GM10248 (cell line): Measurements from ENCODE around the gene INSRR.

ENCODE experiments used
- CTCF ChIA-PET: fragments of 300-600 bp; sonication (Branson Sonifier 250); formaldehyde crosslinking; extraction: SDS; loops from one replicate; lab custom pipeline; 2021; ENCODE audit warnings: antibody characterized with exemption; lab: Yijun Ruan, JAX
- POLR2A ChIA-PET: fragments of 350-650 bp; sonication (Branson Sonifier 250); formaldehyde crosslinking; extraction: SDS; loops from one replicate; lab custom pipeline; 2020; ENCODE audit warnings: antibody characterized with exemption; lab: Yijun Ruan, JAX
- DNase-seq: peaks from one replicate; pipeline ENCODE4 v3.0.0; 2012; ENCODE audit errors: extremely low spot score
- CTCF ChIP-seq: IDR thresholded peaks from 2 replicates; pipeline ENCODE4 v1.5.1; 2012; ENCODE audit warnings: mild to moderate bottlenecking, low read depth; ENCODE audit errors: extremely low read depth, missing control alignments, control extremely low read depth

Gene INSRR

GRCh38 chr1:156811168-156811567, 47.7 kb downstream of the INSRR start:
- ChIA-PET POLR2A (no interaction called here), CTCF (interaction anchor here (1.1 to 11.5 kb wide), 6 partner anchors 11 to 84 kb away, joined by 3 to 106 read pairs (median 4); no protein-coding TSS in a partner anchor)
- no peak for TF ChIP-seq CTCF
- DNase-seq, result no peak

- POLR2A ChIA-PET, result interaction anchor here (1.0 kb wide), 1 partner anchor 8 kb away, joined by 3 read pairs; no protein-coding TSS in a partner anchor
Measured at GRCh38 chr1:156809711-156810366, 49.1 kb downstream of the INSRR start.

GRCh38 chr1:156809281-156809680, 49.6 kb downstream of the INSRR start:
- ChIA-PET CTCF (interaction anchor here (1.0 to 11.5 kb wide), 5 partner anchors 11 to 83 kb away, joined by 3 to 106 read pairs (median 13); partner anchors contain the start of genes INSRR and NTRK1), POLR2A (interaction anchor here (1.0 kb wide), 1 partner anchor 8 kb away, joined by 3 read pairs; no protein-coding TSS in a partner anchor)
- DNase-seq, result no peak
- no peak for TF ChIP-seq CTCF

More at GRCh38 chr1:156809711-156810366, 49.1 kb downstream of the INSRR start:
- no peak for DNase-seq
- CTCF ChIA-PET, result interaction anchor here (1.0 to 11.5 kb wide), 7 partner anchors 11 to 81 kb away, joined by 3 to 106 read pairs (median 4); partner anchors contain the start of genes INSRR and NTRK1
- no peak for TF ChIP-seq CTCF

- ChIA-PET POLR2A (interaction anchor here (1.0 kb wide), 1 partner anchor 9 kb away, joined by 3 read pairs; no protein-coding TSS in a partner anchor), CTCF (interaction anchor here (1.2 to 11.5 kb wide), 7 partner anchors 10 to 119 kb away, joined by 3 to 106 read pairs (median 13); partner anchors contain the start of genes INSRR and NTRK1)
- no peak for TF ChIP-seq CTCF
- DNase-seq, result no peak
Measured at GRCh38 chr1:156808186-156809030, 50.5 kb downstream of the INSRR start.

GRCh38 chr1:156807627-156808026, 51.3 kb downstream of the INSRR start:
- ChIA-PET POLR2A (no interaction called here), CTCF (interaction anchor here (1.2 to 11.5 kb wide), 6 partner anchors 9 to 118 kb away, joined by 3 to 106 read pairs (median 10); partner anchors contain the start of genes INSRR and NTRK1)
- TF ChIP-seq CTCF, result no peak
- DNase-seq, result no peak
